ENCODE data around the gene OR2J3.

Gene OR2J3

DNA sequence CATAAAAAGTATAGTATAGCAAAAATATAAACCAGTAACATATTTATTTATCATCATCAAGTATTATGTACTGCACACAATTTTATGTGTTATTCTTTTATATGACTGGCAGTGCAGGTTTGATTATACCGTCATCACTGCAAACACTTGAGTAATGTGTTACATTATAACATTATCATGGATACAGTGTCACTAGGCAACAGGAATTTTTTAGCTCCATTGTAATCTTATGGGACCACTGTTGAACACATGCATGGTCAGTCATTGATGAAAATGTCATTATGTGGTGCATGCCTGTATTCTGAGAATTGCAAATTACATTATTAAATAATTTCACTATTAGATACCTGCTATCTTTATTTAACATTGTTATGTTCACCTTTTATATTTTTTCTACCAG is 33.7 kb downstream of the OR2J3 start:
- H4K20me1 ChIP-seq (ENCODE audit: insufficient read depth, low read length): no peaks in the 10 kb centered on the region
- no peak overlapping the region for H3K9ac ChIP-seq (ENCODE audit: low read length)
- no peaks in the 10 kb centered on the region for H3K27me3 ChIP-seq (replicated peaks; ENCODE audit: insufficient read depth, low read length)
- no peaks in the 10 kb centered on the region for H3K36me3 ChIP-seq (replicated peaks; ENCODE audit: insufficient read depth, low read length)
- H3K79me2 ChIP-seq (ENCODE audit: low read length): no peaks in the 10 kb centered on the region
- no peak overlapping the region for H3K27ac ChIP-seq (ENCODE audit: low read length)
- H3F3A ChIP-seq (ENCODE audit: insufficient read depth, low read length): no peaks in the 10 kb centered on the region
- H3K4me2 ChIP-seq (ENCODE audit: low read depth, low read length): no peak overlapping the region
- H3K9me2 ChIP-seq (replicated peaks; ENCODE audit: insufficient read depth, low read length): no peaks in the 10 kb centered on the region
- no peak overlapping the region for H2AFZ ChIP-seq (ENCODE audit: low read length)
- H3K4me3 ChIP-seq (ENCODE audit: low read length): no peak overlapping the region
- no peak for DNase-seq
- H3K9me3 ChIP-seq (replicated peaks; ENCODE audit: insufficient read depth, low read length): no peaks in the 10 kb centered on the region; the same call in 1 of the 2 replicates
- TF ChIP-seq, protein P1, sequence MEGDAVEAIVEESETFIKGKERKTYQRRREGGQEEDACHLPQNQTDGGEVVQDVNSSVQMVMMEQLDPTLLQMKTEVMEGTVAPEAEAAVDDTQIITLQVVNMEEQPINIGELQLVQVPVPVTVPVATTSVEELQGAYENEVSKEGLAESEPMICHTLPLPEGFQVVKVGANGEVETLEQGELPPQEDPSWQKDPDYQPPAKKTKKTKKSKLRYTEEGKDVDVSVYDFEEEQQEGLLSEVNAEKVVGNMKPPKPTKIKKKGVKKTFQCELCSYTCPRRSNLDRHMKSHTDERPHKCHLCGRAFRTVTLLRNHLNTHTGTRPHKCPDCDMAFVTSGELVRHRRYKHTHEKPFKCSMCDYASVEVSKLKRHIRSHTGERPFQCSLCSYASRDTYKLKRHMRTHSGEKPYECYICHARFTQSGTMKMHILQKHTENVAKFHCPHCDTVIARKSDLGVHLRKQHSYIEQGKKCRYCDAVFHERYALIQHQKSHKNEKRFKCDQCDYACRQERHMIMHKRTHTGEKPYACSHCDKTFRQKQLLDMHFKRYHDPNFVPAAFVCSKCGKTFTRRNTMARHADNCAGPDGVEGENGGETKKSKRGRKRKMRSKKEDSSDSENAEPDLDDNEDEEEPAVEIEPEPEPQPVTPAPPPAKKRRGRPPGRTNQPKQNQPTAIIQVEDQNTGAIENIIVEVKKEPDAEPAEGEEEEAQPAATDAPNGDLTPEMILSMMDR (IDR thresholded peaks at IDR 0.05; ENCODE audit: low read length): no peak
- no peak for TF ChIP-seq EZH2phosphoT487 (IDR thresholded peaks at IDR 0.05; ENCODE audit: low read length)
- TF ChIP-seq EZH2 (optimal IDR thresholded peaks at IDR 0.05; ENCODE audit: low read depth, low read length): no peak
- no peaks in the 10 kb centered on the region for H3K4me1 ChIP-seq (ENCODE audit: low read length)

DNA sequence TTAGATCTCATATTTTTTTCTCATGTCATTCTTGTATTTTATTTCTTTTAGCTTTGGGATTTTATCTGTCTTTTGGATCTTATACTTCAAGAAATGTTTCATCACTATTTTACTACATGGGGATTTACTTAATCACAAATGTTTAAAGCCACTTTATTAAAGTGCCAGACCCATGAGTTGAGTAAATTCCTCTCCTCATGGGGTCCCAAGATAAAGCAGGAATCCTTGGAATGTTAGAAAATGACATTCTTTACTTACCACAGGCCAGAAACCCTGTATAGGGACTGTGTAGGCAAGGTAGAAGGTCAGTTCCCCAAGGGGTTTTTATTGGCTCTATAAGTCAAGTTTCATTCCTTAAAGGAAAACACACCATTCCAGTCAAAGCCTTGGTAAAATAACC is 34.5 kb downstream of the OR2J3 start:
- Histone ChIP-seq H4K20me1 (ENCODE audit: insufficient read depth, low read length) (no peaks in the 10 kb centered on the region), H3K4me1 (ENCODE audit: low read length) (no peaks in the 10 kb centered on the region), H3K4me3 (ENCODE audit: low read length) (no peak overlapping the region), H3K27ac (ENCODE audit: low read length) (no peak overlapping the region), H3F3A (ENCODE audit: insufficient read depth, low read length) (no peaks in the 10 kb centered on the region), H3K36me3 (replicated peaks; ENCODE audit: insufficient read depth, low read length) (no peaks in the 10 kb centered on the region), H3K27me3 (replicated peaks; ENCODE audit: insufficient read depth, low read length) (no peaks in the 10 kb centered on the region), H3K9me2 (replicated peaks; ENCODE audit: insufficient read depth, low read length) (no peaks in the 10 kb centered on the region), H3K79me2 (ENCODE audit: low read length) (no peaks in the 10 kb centered on the region), H3K9me3 (replicated peaks; ENCODE audit: insufficient read depth, low read length) (no peaks in the 10 kb centered on the region; the same call in 1 of the 2 replicates), H2AFZ (ENCODE audit: low read length) (no peak overlapping the region), H3K4me2 (ENCODE audit: low read depth, low read length) (no peak overlapping the region), H3K9ac (ENCODE audit: low read length) (no peak overlapping the region)
- TF ChIP-seq EZH2phosphoT487 (IDR thresholded peaks at IDR 0.05; ENCODE audit: low read length) (no peak), EZH2 (optimal IDR thresholded peaks at IDR 0.05; ENCODE audit: low read depth, low read length) (no peak)
- TF ChIP-seq, protein P1 (IDR thresholded peaks at IDR 0.05; ENCODE audit: low read length): no peak
- DNase-seq: no peak

DNA sequence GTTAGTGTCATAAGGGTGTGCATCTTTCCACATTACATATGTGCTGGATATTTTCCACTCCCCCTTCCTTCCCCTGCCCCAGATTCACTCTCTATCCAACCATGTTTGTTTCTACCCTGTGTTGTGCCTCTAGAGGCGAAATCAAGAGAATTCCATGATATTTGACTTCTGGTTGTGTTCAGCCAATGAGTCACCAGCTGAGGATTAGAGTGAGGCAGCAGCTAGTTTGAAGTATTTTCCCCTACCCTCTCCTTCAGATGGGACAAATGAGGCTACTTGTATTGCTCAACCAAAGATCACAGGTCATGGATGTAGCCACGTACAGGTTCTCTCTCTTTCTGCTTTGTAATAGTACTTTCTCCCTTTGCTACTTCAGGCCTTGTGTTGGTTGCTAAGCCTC is 38.3 kb downstream of the OR2J3 start:
- Histone ChIP-seq H3K4me3 (ENCODE audit: low read length) (no peak overlapping the region), H3F3A (ENCODE audit: insufficient read depth, low read length) (no peaks in the 10 kb centered on the region), H2AFZ (ENCODE audit: low read length) (no peak overlapping the region), H4K20me1 (ENCODE audit: insufficient read depth, low read length) (no peaks in the 10 kb centered on the region), H3K9me3 (replicated peaks; ENCODE audit: insufficient read depth, low read length) (no peaks in the 10 kb centered on the region), H3K4me1 (ENCODE audit: low read length) (no peaks in the 10 kb centered on the region), H3K79me2 (ENCODE audit: low read length) (no peaks in the 10 kb centered on the region), H3K4me2 (ENCODE audit: low read depth, low read length) (no peak overlapping the region), H3K36me3 (replicated peaks; ENCODE audit: insufficient read depth, low read length) (no peaks in the 10 kb centered on the region), H3K27me3 (replicated peaks; ENCODE audit: insufficient read depth, low read length) (no peaks in the 10 kb centered on the region), H3K9me2 (replicated peaks; ENCODE audit: insufficient read depth, low read length) (no peaks in the 10 kb centered on the region), H3K27ac (ENCODE audit: low read length) (no peak overlapping the region), H3K9ac (ENCODE audit: low read length) (no peak overlapping the region)
- no peak for TF ChIP-seq EZH2 (optimal IDR thresholded peaks at IDR 0.05; ENCODE audit: low read depth, low read length)
- TF ChIP-seq EZH2phosphoT487 (IDR thresholded peaks at IDR 0.05; ENCODE audit: low read length): no peak
- TF ChIP-seq, protein P1 (IDR thresholded peaks at IDR 0.05; ENCODE audit: low read length): no peak
- DNase-seq: no peak
